HepG2 (cell line): Measurements from ENCODE around the gene NBR1. TPM values are rescaled to one million over a fixed set of nuclear protein-coding genes. Genes with fewer than 3 reads are reported as not detected.

Source experiments
- ELF1 ChIP-seq: sonication (generic); formaldehyde crosslinking; IDR thresholded peaks from 2 replicates; pipeline ENCODE4 v1.4.0; 2020; ENCODE audit warnings: missing genetic modification reagents
- ELK4 ChIP-seq: sonication (generic); formaldehyde crosslinking; IDR thresholded peaks from 2 replicates; pipeline ENCODE4 v1.9.0; 2021; ENCODE audit warnings: missing genetic modification reagents, borderline replicate concordance
- GABPA ChIP-seq, 2 experiments: IDR thresholded peaks; 2 replicates each; pipeline ENCODE4 v1.6.1; 2011 to 2016; ENCODE audit warnings: low read depth in 2 of 2, low read length in 1 of 2, missing biosample characterization in 1 of 2, missing genetic modification characterization in 1 of 2
- KDM3A ChIP-seq: IDR thresholded peaks from 2 replicates; pipeline ENCODE4 v1.6.1; 2018; ENCODE audit warnings: low read depth, missing compliant biosample characterization
- KMT2A ChIP-seq: sonication (generic); formaldehyde crosslinking; IDR thresholded peaks from 2 replicates; pipeline ENCODE4 v1.4.0; 2020; ENCODE audit warnings: missing genetic modification reagents
- TSC22D2 ChIP-seq: sonication (generic); formaldehyde crosslinking; IDR thresholded peaks from 2 replicates; pipeline ENCODE4 v1.5.1; 2020; ENCODE audit warnings: missing genetic modification reagents, mild to moderate bottlenecking, borderline replicate concordance
- ZBTB33 ChIP-seq: sonication (generic); formaldehyde crosslinking; IDR thresholded peaks from 2 replicates; pipeline ENCODE4 v1.4.0; 2020; ENCODE audit warnings: missing genetic modification reagents
- ZFP91 ChIP-seq: sonication (generic); formaldehyde crosslinking; IDR thresholded peaks from 2 replicates; pipeline ENCODE4 v1.9.0; 2022; ENCODE audit warnings: missing genetic modification reagents, mild to moderate bottlenecking, borderline replicate concordance
- ZHX2 ChIP-seq, 2 experiments: sonication (generic) in 1 of 2; formaldehyde crosslinking in 1 of 2; IDR thresholded peaks; 2 replicates each; pipeline versions ENCODE4 v1.6.1 to v1.9.0; 2014 to 2022; ENCODE audit warnings: antibody characterized with exemption in 1 of 2, borderline replicate concordance in 1 of 2, inconsistent platforms in 1 of 2, low read depth in 1 of 2, missing genetic modification reagents in 1 of 2
- ZNF710 ChIP-seq: sonication (generic); formaldehyde crosslinking; IDR thresholded peaks from 2 replicates; pipeline ENCODE4 v1.5.0; 2020; ENCODE audit warnings: mild to moderate bottlenecking, missing genetic modification reagents, borderline replicate concordance
- ZNF761 ChIP-seq: sonication (generic); formaldehyde crosslinking; conservative IDR thresholded peaks from 2 replicates; pipeline ENCODE4 v1.4.0; 2020; ENCODE audit warnings: mild to moderate bottlenecking, missing genetic modification reagents
- polyA plus RNA-seq, 8 experiments: library from polyadenylated mRNA; depleted of rRNA in 3 of 8; stranded (reverse) in 7 of 8; unstranded in 1 of 8; fragments of >200 nt; fragmentation: Illumina TruSeq in 4 of 8; extraction: Trizol in 4 of 8; gene quantifications; 2 replicates each; pipeline versions ENCODE4 v1.2.1 to v1.2.3, GENCODE V29; 2011 to 2016; ENCODE audit warnings: low read depth in 4 of 8, missing spikeins in 1 of 8, mixed read lengths in 1 of 8; ENCODE audit not compliant: insufficient read depth in 1 of 8
- total RNA-seq, 5 experiments: library from RNA; depleted of rRNA; stranded (reverse); fragments of >200 nt; fragmentation: Illumina TruSeq; extraction: Trizol; gene quantifications; 2 replicates each; pipeline ENCODE4 v1.2.3, GENCODE V29; 2016; ENCODE audit warnings: low read depth in 1 of 5

NBR1 gene
- total and polyA plus RNA-seq, 2 of the 13 experiments (the other 11 are each of a cell fraction or from before 2014, with no cell fraction given), result 51.7 to 121 TPM

- TF ChIP-seq TSC22D2 (CRISPR knock-in tag) (0 out of 2 replicates have a peak, but pooled peaks have one; percentile 9), ZFP91 (CRISPR knock-in tag) (peak; percentile 82), ZNF710 (CRISPR knock-in tag) (peak; percentile 84; the same call in 1 of the 2 replicates), ZNF761 (CRISPR knock-in tag) (no peak), ZBTB33 (CRISPR knock-in tag) (no peak), KDM3A (CRISPR knock-in tag) (peak; percentile 33; the same call in 1 of the 2 replicates), ZHX2 (IDR thresholded peaks at IDR 0.05; ENCODE audit: low read depth) (no peak), ZHX2 (CRISPR knock-in tag; IDR thresholded peaks at IDR 0.05; ENCODE audit: borderline replicate concordance) (0 out of 2 replicates have a peak, but pooled peaks have one; percentile 86), KMT2A (0 out of 2 replicates have a peak, but pooled peaks have one; percentile 7), GABPA (IDR thresholded peaks at IDR 0.05; ENCODE audit: low read depth, low read length) (no peak), GABPA (CRISPR knock-in tag; IDR thresholded peaks at IDR 0.05; ENCODE audit: low read depth) (peak; percentile 59), ELK4 (no peak; the same call in 1 of the 2 replicates), ELF1 (CRISPR knock-in tag) (peak; percentile 51)
Observed at GRCh38 chr17:43211480-43212402, 40.7 kb downstream of the NBR1 start, which contains the start of gene TMEM106A (continued).
